A673 (cell line): ENCODE results near the gene CNNM4. TPM values are rescaled to one million over a fixed set of nuclear protein-coding genes. Genes with fewer than 3 reads are reported as not detected.

Experiments used
- BruUV-seq: library from RNA; stranded (reverse); fragments of 400-500 nt; replicated peaks from 2 replicates; lab custom pipeline; 2021; lab: Mats Ljungman, UMichigan
- CTCF ChIA-PET: fragments of 300-600 bp; sonication (Branson Sonifier 250); formaldehyde crosslinking; loops from one replicate; lab custom pipeline; 2022; ENCODE audit warnings: antibody characterized with exemption; lab: Charles Lee
- POLR2A ChIA-PET: fragments of 300-600 bp; sonication (Branson Sonifier 250); formaldehyde crosslinking; loops from one replicate; lab custom pipeline; 2022; ENCODE audit warnings: antibody characterized with exemption; ENCODE audit not compliant: low non-redundant PET; lab: Charles Lee
- DNase-seq: peaks from one replicate; pipeline ENCODE4 v3.0.0-alpha.2; 2015; ENCODE audit warnings: low spot score
- H3K27ac ChIP-seq: fragments of 200-600 bp; sonication (generic); 2 replicates; pipeline ENCODE4 v1.5.1; 2016; ENCODE audit warnings: mixed run types, low read depth, mild to moderate bottlenecking, mixed read lengths, antibody characterized with exemption, low read length; ENCODE audit not compliant: poor library complexity, severe bottlenecking
- H3K27me3 ChIP-seq: fragments of 200-600 bp; sonication (generic); replicated peaks from 2 replicates; pipeline ENCODE4 v1.6.1; 2017; ENCODE audit warnings: mixed run types, low read depth, mild to moderate bottlenecking, mixed read lengths, antibody characterized with exemption, low read length; ENCODE audit not compliant: insufficient read depth, poor library complexity
- H3K36me3 ChIP-seq: fragments of 200-600 bp; sonication (generic); 2 replicates; pipeline ENCODE4 v1.6.1; 2016; ENCODE audit warnings: mixed run types, mild to moderate bottlenecking, mixed read lengths, antibody characterized with exemption, low read length; ENCODE audit not compliant: insufficient read depth, poor library complexity, severe bottlenecking
- H3K4me1 ChIP-seq: fragments of 200-600 bp; sonication (generic); 2 replicates; pipeline ENCODE4 v1.6.1; 2017; ENCODE audit warnings: mixed run types, mild to moderate bottlenecking, mixed read lengths, antibody characterized with exemption, low read length; ENCODE audit not compliant: insufficient read depth, poor library complexity, severe bottlenecking
- H3K4me3 ChIP-seq: fragments of 200-600 bp; sonication (generic); 2 replicates; pipeline ENCODE4 v1.5.1; 2016; ENCODE audit warnings: low read depth, mixed run types, mild to moderate bottlenecking, mixed read lengths, low read length; ENCODE audit not compliant: poor library complexity, severe bottlenecking
- H3K9me3 ChIP-seq: fragments of 200-600 bp; sonication (generic); 2 replicates; pipeline ENCODE4 v1.6.1; 2016; ENCODE audit warnings: mixed run types, low read depth, mild to moderate bottlenecking, mixed read lengths, antibody characterized with exemption, low read length; ENCODE audit not compliant: poor library complexity, severe bottlenecking
- CTCF ChIP-seq: fragments of 300-800, 200-600 bp; sonication (generic); conservative IDR thresholded peaks from 2 replicates; pipeline ENCODE4 v1.5.1; 2017; ENCODE audit warnings: low read depth, mild to moderate bottlenecking, antibody characterized with exemption, low read length, moderate library complexity, mixed read lengths
- EZH2 ChIP-seq: fragments of 200-600 bp; sonication (generic); IDR thresholded peaks from 2 replicates; pipeline ENCODE4 v1.6.1; 2017; ENCODE audit warnings: borderline replicate concordance, low read depth, mild to moderate bottlenecking, mixed read lengths, antibody characterized with exemption, low read length; ENCODE audit not compliant: poor library complexity, severe bottlenecking
- intact Hi-C: fragments of 100-400 bp; cut with micrococcal nuclease; formaldehyde crosslinking; loops from one replicate; pipeline ENCODE4 v1.10.0; 2022; ENCODE audit not compliant: unreplicated experiment
- total RNA-seq: library from RNA; stranded (reverse); gene quantifications from 2 replicates; pipeline ENCODE4 v1.2.3, GENCODE V29; 2021

CNNM4 gene
- total RNA-seq, 1 experiment from 2014 or later, result 16.3 TPM

GRCh38 chr2:96816836-96817702 is 56.4 kb downstream of the CNNM4 start:
- Histone ChIP-seq H3K4me3 (peak overlapping the region; percentile 83), H3K27me3 (no peaks in the 10 kb centered on the region), H3K27ac (peak overlapping the region; percentile 49), H3K36me3 (peaks cover 5% of the 10 kb centered on the region), H3K9me3 (no peaks in the 10 kb centered on the region), H3K4me1 (no peaks in the 10 kb centered on the region)
- BruUV-seq, result no TSS peak
- ChIA-PET POLR2A (no interaction called here), CTCF (interaction anchor here (0.6 kb wide), 1 partner anchor 41 kb away, joined by 8 read pairs; the partner anchor contains the start of gene ANKRD39)
- TF ChIP-seq CTCF (no peak), EZH2 (no peak)
- DNase-seq, result peak; percentile 29
- intact Hi-C loops, result loop anchor here (5.0 kb wide), 1 partner anchor 145 kb away; no protein-coding TSS in a partner anchor

GRCh38 chr2:96817882-96818281 is 57.2 kb downstream of the CNNM4 start:
- peaks cover 5% of the 10 kb centered on the region for H3K36me3 ChIP-seq
- H3K9me3 ChIP-seq, result no peaks in the 10 kb centered on the region
- CTCF ChIA-PET, result interaction anchor here (0.6 kb wide), 1 partner anchor 44 kb away, joined by 4 read pairs; no protein-coding TSS in a partner anchor
- no peak for TF ChIP-seq CTCF
- TF ChIP-seq EZH2, result no peak
- H3K4me3 ChIP-seq, result peak overlapping the region; percentile 83
- H3K27me3 ChIP-seq, result no peaks in the 10 kb centered on the region
- no peaks in the 10 kb centered on the region for H3K4me1 ChIP-seq
- intact Hi-C loops, result loop anchor here (5.0 kb wide), 1 partner anchor 144 kb away; no protein-coding TSS in a partner anchor
- POLR2A ChIA-PET, result no interaction called here
- no peak for DNase-seq
- no TSS peak for BruUV-seq
- H3K27ac ChIP-seq, result no peak overlapping the region

GRCh38 chr2:96819128-96819875 is 58.6 kb downstream of the CNNM4 start:
- H3K9me3 ChIP-seq, result no peaks in the 10 kb centered on the region
- H3K27ac ChIP-seq, result no peak overlapping the region
- POLR2A ChIA-PET, result no interaction called here
- no peak for DNase-seq
- CTCF ChIA-PET, result no interaction called here
- intact Hi-C loops, result loop anchor here (5.0 kb wide), 1 partner anchor 143 kb away; no protein-coding TSS in a partner anchor
- no peaks in the 10 kb centered on the region for H3K27me3 ChIP-seq
- H3K4me1 ChIP-seq, result no peaks in the 10 kb centered on the region
- no peak for TF ChIP-seq EZH2
- no peak for TF ChIP-seq CTCF
- H3K4me3 ChIP-seq, result no peak overlapping the region
- H3K36me3 ChIP-seq, result peaks cover 5% of the 10 kb centered on the region
- no TSS peak for BruUV-seq
